Ovary (tissue), 3 donors: Measurements from ENCODE around the gene LYRM1.

ENCODE experiments used
- EP300 ChIP-seq: sonication (generic); formaldehyde crosslinking; IDR thresholded peaks from one replicate; pipeline ENCODE4 v1.6.1; 2017; ENCODE audit warnings: antibody characterized with exemption
- POLR2A ChIP-seq: fragments of 450-650 bp; IDR thresholded peaks from one replicate; pipeline ENCODE4 v1.6.1; 2017; ENCODE audit warnings: antibody characterized with exemption, mild to moderate bottlenecking, moderate library complexity
- TF ChIP-seq, protein P1 (sequence below), 3 donors: fragments of 450-650 bp in 2 of 3; fragments of 200-600 bp in 1 of 3; IDR thresholded peaks; one replicate each; pipeline versions ENCODE4 v1.5.1 to v1.8.0; 2016 to 2022; ENCODE audit warnings: antibody characterized with exemption in 3 of 3, mild to moderate bottlenecking in 1 of 3
- donor health status: DM: no; HTN: no; CAD: no.

DNA sequence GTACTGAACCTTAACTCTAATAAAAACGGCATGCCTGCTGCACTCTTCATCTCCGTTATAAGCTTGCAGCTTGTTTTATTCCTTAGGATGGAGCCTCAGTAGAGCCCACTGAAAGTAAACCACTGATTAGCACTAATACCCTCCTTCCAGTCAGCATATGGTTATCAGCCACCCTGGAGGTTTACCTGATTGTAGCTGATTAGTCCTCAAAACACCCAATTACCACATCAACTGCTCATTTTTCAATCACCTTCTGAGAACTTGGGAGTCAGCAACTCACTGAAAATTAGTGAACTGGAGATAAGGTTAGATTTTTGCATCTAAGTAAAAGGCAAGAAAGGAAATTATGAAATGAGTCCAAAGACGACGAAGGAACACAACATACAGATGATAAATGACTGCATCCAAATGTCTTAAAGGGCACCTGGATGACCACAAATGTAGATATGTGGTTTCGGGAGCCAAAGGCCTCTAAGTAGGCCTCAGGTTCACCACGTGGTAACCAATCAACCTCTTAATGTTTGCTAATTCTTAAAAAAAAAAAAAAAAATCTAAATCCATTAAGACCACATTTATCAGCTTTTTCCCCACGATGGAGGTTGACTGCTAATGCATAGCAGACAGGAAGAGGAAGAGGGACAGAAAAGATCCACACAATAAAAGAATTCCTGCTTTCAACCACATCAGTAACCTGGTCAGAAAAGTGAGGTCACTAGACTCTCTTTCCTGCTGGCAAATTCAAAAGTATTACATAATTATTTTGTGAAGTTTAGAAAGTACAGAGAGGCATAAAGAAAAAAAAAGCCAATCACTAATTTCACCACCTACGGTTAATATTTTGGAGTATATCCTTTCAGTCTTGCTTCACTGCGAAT is 28.4 kb upstream of the LYRM1 start:
- TF ChIP-seq, protein P1, sequence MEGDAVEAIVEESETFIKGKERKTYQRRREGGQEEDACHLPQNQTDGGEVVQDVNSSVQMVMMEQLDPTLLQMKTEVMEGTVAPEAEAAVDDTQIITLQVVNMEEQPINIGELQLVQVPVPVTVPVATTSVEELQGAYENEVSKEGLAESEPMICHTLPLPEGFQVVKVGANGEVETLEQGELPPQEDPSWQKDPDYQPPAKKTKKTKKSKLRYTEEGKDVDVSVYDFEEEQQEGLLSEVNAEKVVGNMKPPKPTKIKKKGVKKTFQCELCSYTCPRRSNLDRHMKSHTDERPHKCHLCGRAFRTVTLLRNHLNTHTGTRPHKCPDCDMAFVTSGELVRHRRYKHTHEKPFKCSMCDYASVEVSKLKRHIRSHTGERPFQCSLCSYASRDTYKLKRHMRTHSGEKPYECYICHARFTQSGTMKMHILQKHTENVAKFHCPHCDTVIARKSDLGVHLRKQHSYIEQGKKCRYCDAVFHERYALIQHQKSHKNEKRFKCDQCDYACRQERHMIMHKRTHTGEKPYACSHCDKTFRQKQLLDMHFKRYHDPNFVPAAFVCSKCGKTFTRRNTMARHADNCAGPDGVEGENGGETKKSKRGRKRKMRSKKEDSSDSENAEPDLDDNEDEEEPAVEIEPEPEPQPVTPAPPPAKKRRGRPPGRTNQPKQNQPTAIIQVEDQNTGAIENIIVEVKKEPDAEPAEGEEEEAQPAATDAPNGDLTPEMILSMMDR (IDR thresholded peaks at IDR 0.05): no peak
- TF ChIP-seq EP300 (no peak), POLR2A (no peak)
